OCI-LY1 (cell line): ENCODE measurements around the gene SLC6A2.

Experiments
- H2AFZ ChIP-seq: fragments of 200-600 bp; sonication (generic), shearing (Covaris generic); 2 replicates; pipeline ENCODE4 v1.6.0; 2014; ENCODE audit warnings: antibody characterized with exemption, mild to moderate bottlenecking, low read length
- H3F3A ChIP-seq: fragments of 200-600 bp; sonication (generic), shearing (Covaris generic); 2 replicates; pipeline ENCODE4 v1.6.0; 2014; ENCODE audit warnings: mild to moderate bottlenecking, antibody characterized with exemption, low read length, moderate library complexity; ENCODE audit not compliant: insufficient read depth
- H3K27ac ChIP-seq: fragments of 200-600 bp; sonication (generic); 2 replicates; pipeline ENCODE4 v1.5.1; 2014; ENCODE audit warnings: low read length, mixed run types, mild to moderate bottlenecking, low read depth; ENCODE audit not compliant: poor library complexity, severe bottlenecking
- H3K27me3 ChIP-seq: fragments of 200-600 bp; sonication (generic); 2 replicates; pipeline ENCODE4 v1.6.0; 2014; ENCODE audit warnings: antibody characterized with exemption, mild to moderate bottlenecking, low read length, moderate library complexity; ENCODE audit not compliant: insufficient read depth
- H3K36me3 ChIP-seq: fragments of 200-600 bp; sonication (generic); 2 replicates; pipeline ENCODE4 v1.6.1; 2014; ENCODE audit warnings: mild to moderate bottlenecking, antibody characterized with exemption, low read length, moderate library complexity, mixed read lengths; ENCODE audit not compliant: insufficient read depth
- H3K4me1 ChIP-seq: fragments of 200-600 bp; sonication (generic); 2 replicates; pipeline ENCODE4 v1.5.1; 2014; ENCODE audit warnings: mild to moderate bottlenecking, low read length, moderate library complexity; ENCODE audit not compliant: insufficient read depth, severe bottlenecking
- H3K4me2 ChIP-seq: fragments of 200-600 bp; sonication (generic), shearing (Covaris generic); 2 replicates; pipeline ENCODE4 v1.6.1; 2014; ENCODE audit warnings: low read length
- H3K4me3 ChIP-seq: fragments of 200-600 bp; sonication (generic); 2 replicates; pipeline ENCODE4 v1.5.1; 2014; ENCODE audit warnings: low read length, low read depth, mild to moderate bottlenecking, mixed read lengths; ENCODE audit not compliant: poor library complexity, severe bottlenecking
- H3K79me2 ChIP-seq: fragments of 200-600 bp; shearing (Covaris generic); 2 replicates; pipeline ENCODE4 v1.6.1; 2016; ENCODE audit warnings: mixed run types, low read length, mixed read lengths; ENCODE audit not compliant: insufficient read depth
- H3K9ac ChIP-seq: fragments of 200-600 bp; sonication (generic), shearing (Covaris generic); 2 replicates; pipeline ENCODE4 v1.6.1; 2014; ENCODE audit warnings: mild to moderate bottlenecking, low read length, mixed read lengths
- H3K9me2 ChIP-seq: fragments of 200-600 bp; sonication (generic), shearing (Covaris generic); 2 replicates; pipeline ENCODE4 v1.6.1; 2014; ENCODE audit warnings: low read depth, mild to moderate bottlenecking, low read length, mixed read lengths
- H3K9me3 ChIP-seq: fragments of 200-600 bp; shearing (Covaris generic); 2 replicates; pipeline ENCODE4 v1.6.1; 2014; ENCODE audit warnings: low read length, mixed read lengths
- H4K20me1 ChIP-seq: fragments of 200-600 bp; sonication (generic), shearing (Covaris generic); 2 replicates; pipeline ENCODE4 v1.6.0; 2016; ENCODE audit warnings: mild to moderate bottlenecking, low read length; ENCODE audit not compliant: insufficient read depth
- CTCF ChIP-seq: fragments of 200-600 bp; sonication (generic), shearing (Covaris generic); IDR thresholded peaks from 2 replicates; pipeline ENCODE4 v1.5.1; 2017; ENCODE audit warnings: mild to moderate bottlenecking, antibody characterized with exemption, low read length, moderate library complexity, mixed read lengths
- EZH2 ChIP-seq: fragments of 200-600 bp; sonication (generic), shearing (Covaris generic); IDR thresholded peaks from 2 replicates; pipeline ENCODE4 v1.8.0; 2017; ENCODE audit warnings: borderline replicate concordance, mixed run types, mild to moderate bottlenecking, antibody characterized with exemption, low read length, moderate library complexity, mixed read lengths

The SLC6A2 gene

GRCh38 chr16:55641430-55642056, 14.2 kb upstream of the SLC6A2 start:
- Histone ChIP-seq H3K27me3 (no peaks in the 10 kb centered on the region), H3K9me2 (no peaks in the 10 kb centered on the region), H3K9me3 (no peaks in the 10 kb centered on the region), H2AFZ (no peak overlapping the region), H3K9ac (no peak overlapping the region), H3K4me1 (no peaks in the 10 kb centered on the region), H3K79me2 (no peaks in the 10 kb centered on the region), H3K4me3 (no peak overlapping the region), H3K27ac (no peak overlapping the region), H4K20me1 (no peaks in the 10 kb centered on the region), H3F3A (no peaks in the 10 kb centered on the region), H3K4me2 (no peak overlapping the region), H3K36me3 (no peaks in the 10 kb centered on the region)
- no peak for TF ChIP-seq EZH2
- TF ChIP-seq CTCF: no peak

DNA sequence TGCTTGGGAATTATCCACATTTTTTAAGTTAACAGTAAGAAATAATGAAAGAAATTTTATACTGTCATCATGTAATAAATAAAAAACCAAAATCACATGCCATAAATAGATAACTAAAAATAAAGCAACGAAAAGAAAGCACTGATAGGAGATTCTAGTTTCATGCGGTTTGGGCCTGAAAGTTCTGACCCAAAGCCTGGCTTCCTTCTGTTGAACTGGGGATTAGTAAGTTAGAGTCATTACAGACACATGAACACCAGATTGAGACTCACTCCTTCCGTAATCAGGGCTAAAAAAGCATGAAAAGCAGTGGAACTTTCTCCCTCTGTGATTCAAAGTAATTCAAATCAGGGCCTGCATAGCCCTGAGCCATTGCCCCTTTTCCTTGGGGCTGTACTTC, 13.2 kb upstream of the SLC6A2 start:
- no peaks in the 10 kb centered on the region for H3K9me3 ChIP-seq
- H2AFZ ChIP-seq: no peak overlapping the region
- no peak overlapping the region for H3K9ac ChIP-seq
- TF ChIP-seq CTCF: no peak
- TF ChIP-seq EZH2: no peak
- no peaks in the 10 kb centered on the region for H3K4me1 ChIP-seq
- H4K20me1 ChIP-seq: no peaks in the 10 kb centered on the region
- no peaks in the 10 kb centered on the region for H3F3A ChIP-seq
- no peak overlapping the region for H3K4me2 ChIP-seq
- no peaks in the 10 kb centered on the region for H3K9me2 ChIP-seq
- H3K79me2 ChIP-seq: no peaks in the 10 kb centered on the region
- H3K27me3 ChIP-seq: no peaks in the 10 kb centered on the region
- no peak overlapping the region for H3K4me3 ChIP-seq
- H3K36me3 ChIP-seq: no peaks in the 10 kb centered on the region
- no peak overlapping the region for H3K27ac ChIP-seq

- Histone ChIP-seq H3K79me2 (no peaks in the 10 kb centered on the region), H3K4me3 (no peak overlapping the region), H3K4me2 (no peak overlapping the region), H3F3A (no peaks in the 10 kb centered on the region), H3K9me2 (no peaks in the 10 kb centered on the region), H3K36me3 (no peaks in the 10 kb centered on the region), H3K27me3 (no peaks in the 10 kb centered on the region), H3K27ac (no peak overlapping the region), H3K9me3 (no peaks in the 10 kb centered on the region), H2AFZ (no peak overlapping the region), H3K9ac (no peak overlapping the region), H3K4me1 (no peaks in the 10 kb centered on the region), H4K20me1 (no peaks in the 10 kb centered on the region)
- no peak for TF ChIP-seq CTCF
- no peak for TF ChIP-seq EZH2
Observed at GRCh38 chr16:55643161-55643970, 12.4 kb upstream of the SLC6A2 start.
